ENCODE measurements around the gene MAGI2. TPM values are rescaled to one million over a fixed set of nuclear protein-coding genes. Genes with fewer than 3 reads are reported as not detected.

Gene MAGI2
- total RNA-seq, 1 experiment from 2014 or later = 0.07 TPM

DNA sequence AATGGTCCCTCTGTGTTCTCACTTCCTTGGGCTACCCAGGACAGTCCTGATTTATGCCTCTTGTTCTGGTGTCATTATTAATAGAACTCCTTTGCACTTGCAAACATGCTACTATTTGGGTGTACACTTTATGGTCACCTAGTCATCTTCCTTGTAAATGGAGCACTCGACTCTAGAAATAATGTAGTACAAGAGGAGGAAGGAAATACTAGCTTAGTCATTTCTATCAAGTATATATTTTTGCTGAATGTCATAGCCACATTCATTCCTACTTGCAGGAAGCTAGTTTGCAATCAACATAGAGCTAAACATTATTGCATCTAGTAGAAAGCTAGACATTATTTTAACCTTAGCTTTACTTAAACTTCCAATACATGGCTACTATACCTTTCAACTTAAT lies 335.3 kb downstream of the MAGI2 start:
- Mint-ChIP-seq H3K9me3 (ENCODE audit: unreplicated experiment) (no peaks in the 10 kb centered on the region), H3K4me1 (ENCODE audit: insufficient read depth, unreplicated experiment) (no peaks in the 10 kb centered on the region), H3K27me3 (ENCODE audit: insufficient read depth, unreplicated experiment) (peaks cover 78% of the 10 kb centered on the region), H3K27ac (ENCODE audit: low read depth, unreplicated experiment) (no peak overlapping the region), H3K4me3 (ENCODE audit: unreplicated experiment) (no peak overlapping the region), H3K36me3 (ENCODE audit: insufficient read depth, unreplicated experiment) (no peaks in the 10 kb centered on the region)
- CTCF ChIA-PET = interaction anchor here (0.6 kb wide), 1 partner anchor 1098 kb away, joined by 4 read pairs; no protein-coding TSS in a partner anchor
- TF ChIP-seq, protein P1, sequence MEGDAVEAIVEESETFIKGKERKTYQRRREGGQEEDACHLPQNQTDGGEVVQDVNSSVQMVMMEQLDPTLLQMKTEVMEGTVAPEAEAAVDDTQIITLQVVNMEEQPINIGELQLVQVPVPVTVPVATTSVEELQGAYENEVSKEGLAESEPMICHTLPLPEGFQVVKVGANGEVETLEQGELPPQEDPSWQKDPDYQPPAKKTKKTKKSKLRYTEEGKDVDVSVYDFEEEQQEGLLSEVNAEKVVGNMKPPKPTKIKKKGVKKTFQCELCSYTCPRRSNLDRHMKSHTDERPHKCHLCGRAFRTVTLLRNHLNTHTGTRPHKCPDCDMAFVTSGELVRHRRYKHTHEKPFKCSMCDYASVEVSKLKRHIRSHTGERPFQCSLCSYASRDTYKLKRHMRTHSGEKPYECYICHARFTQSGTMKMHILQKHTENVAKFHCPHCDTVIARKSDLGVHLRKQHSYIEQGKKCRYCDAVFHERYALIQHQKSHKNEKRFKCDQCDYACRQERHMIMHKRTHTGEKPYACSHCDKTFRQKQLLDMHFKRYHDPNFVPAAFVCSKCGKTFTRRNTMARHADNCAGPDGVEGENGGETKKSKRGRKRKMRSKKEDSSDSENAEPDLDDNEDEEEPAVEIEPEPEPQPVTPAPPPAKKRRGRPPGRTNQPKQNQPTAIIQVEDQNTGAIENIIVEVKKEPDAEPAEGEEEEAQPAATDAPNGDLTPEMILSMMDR (IDR thresholded peaks at IDR 0.05; ENCODE audit: unreplicated experiment) = no peak
- no TSS peak for BruUV-seq (replicated peaks)
- intact Hi-C loops (cut with micrococcal nuclease) = no loop called here
- POLR2A ChIA-PET = interaction anchor here (0.6 kb wide), 1 partner anchor 83 kb away, joined by 3 read pairs; no protein-coding TSS in a partner anchor
- DNase-seq (ENCODE audit: unreplicated experiment) = no peak

DNA sequence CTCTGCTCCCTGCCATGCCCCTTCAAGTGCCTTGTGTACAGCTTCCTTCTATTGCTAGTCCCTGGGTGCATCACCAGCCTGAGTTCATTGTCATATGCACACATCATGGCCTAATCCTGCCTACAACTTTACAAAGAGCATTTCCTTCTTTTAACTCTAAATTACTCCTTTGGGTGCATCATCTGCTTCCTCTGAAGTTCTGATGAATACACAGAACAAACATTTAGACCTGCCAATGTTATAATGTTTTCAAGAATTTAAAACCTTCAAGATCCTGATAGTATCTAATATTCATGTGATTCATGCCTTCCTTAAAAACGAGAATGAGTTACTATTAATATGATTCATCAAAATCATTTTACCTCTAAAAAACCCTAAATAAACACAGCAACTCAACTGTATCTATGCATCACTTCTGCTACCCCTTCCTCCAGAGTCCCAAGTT lies 357.1 kb downstream of the MAGI2 start:
- no peak for DNase-seq (ENCODE audit: unreplicated experiment)
- no peaks in the 10 kb centered on the region for H3K9me3 Mint-ChIP-seq (ENCODE audit: unreplicated experiment)

DNA sequence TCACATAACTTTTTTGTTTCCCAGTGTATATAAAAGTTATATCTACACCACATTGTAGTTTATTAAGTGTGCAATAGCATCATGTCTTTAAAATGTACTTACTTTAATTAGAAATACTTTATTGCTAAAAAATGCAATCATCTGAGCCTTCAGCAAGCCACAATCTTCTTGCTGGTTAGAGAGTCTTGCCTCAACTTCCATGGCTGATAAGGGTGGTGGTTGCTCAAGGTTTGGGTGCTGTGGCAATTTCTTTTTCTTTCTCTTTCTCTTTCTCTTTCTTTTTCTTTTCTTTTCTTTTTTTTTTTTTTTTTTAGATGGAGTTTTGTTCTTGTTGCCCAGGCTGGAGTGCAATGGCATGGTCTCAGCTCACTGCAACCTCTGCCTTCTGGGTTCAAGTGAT lies 360.0 kb downstream of the MAGI2 start:
- intact Hi-C loops (cut with micrococcal nuclease) = no loop called here
- no peak for DNase-seq (ENCODE audit: unreplicated experiment)
- no peak overlapping the region for H3K27ac Mint-ChIP-seq (ENCODE audit: low read depth, unreplicated experiment)
- no peaks in the 10 kb centered on the region for H3K9me3 Mint-ChIP-seq (ENCODE audit: unreplicated experiment)
- H3K4me3 Mint-ChIP-seq (ENCODE audit: unreplicated experiment) = no peak overlapping the region
- CTCF ChIA-PET = no interaction called here
- no peaks in the 10 kb centered on the region for H3K4me1 Mint-ChIP-seq (ENCODE audit: insufficient read depth, unreplicated experiment)
- no TSS peak for BruUV-seq (replicated peaks)
- POLR2A ChIA-PET = no interaction called here
- no peaks in the 10 kb centered on the region for H3K27me3 Mint-ChIP-seq (ENCODE audit: insufficient read depth, unreplicated experiment)
- no peaks in the 10 kb centered on the region for H3K36me3 Mint-ChIP-seq (ENCODE audit: insufficient read depth, unreplicated experiment)
- TF ChIP-seq, protein P1 (IDR thresholded peaks at IDR 0.05; ENCODE audit: unreplicated experiment) = no peak

More for the DNA sequence above, 357.1 kb downstream of the MAGI2 start:
- no peak overlapping the region for H3K27ac Mint-ChIP-seq (ENCODE audit: low read depth, unreplicated experiment)
- ChIA-PET CTCF (no interaction called here), POLR2A (no interaction called here)
- H3K4me1 Mint-ChIP-seq (ENCODE audit: insufficient read depth, unreplicated experiment) = no peaks in the 10 kb centered on the region
- peaks cover 11% of the 10 kb centered on the region for H3K27me3 Mint-ChIP-seq (ENCODE audit: insufficient read depth, unreplicated experiment)
- intact Hi-C loops (cut with micrococcal nuclease) = no loop called here
- TF ChIP-seq, protein P1 (IDR thresholded peaks at IDR 0.05; ENCODE audit: unreplicated experiment) = no peak
- BruUV-seq (replicated peaks) = no TSS peak
- H3K36me3 Mint-ChIP-seq (ENCODE audit: insufficient read depth, unreplicated experiment) = no peaks in the 10 kb centered on the region
- H3K4me3 Mint-ChIP-seq (ENCODE audit: unreplicated experiment) = no peak overlapping the region

DNA sequence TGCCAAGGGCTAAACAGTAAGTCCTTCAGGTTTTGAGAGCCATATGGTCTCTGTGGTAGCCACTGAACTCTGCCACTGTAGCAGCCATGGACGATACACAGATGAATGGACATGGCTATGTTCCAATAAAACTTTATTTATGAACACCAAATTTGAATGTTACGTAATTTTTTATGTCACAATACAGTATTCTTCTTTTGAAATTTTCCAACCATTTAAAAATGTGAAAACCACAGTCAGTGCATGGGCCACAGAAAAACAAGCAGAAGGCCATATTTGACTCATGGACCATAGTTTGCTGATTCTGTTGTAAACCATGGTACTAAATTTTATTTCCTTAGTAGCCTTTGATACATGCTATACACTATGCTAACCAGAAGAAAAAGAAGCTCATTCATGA lies 361.8 kb downstream of the MAGI2 start:
- ChIA-PET POLR2A (no interaction called here), CTCF (interaction anchor here (0.8 kb wide), 1 partner anchor 503 kb away, joined by 3 read pairs; no protein-coding TSS in a partner anchor)
- Mint-ChIP-seq H3K9me3 (ENCODE audit: unreplicated experiment) (no peaks in the 10 kb centered on the region), H3K4me3 (ENCODE audit: unreplicated experiment) (no peak overlapping the region), H3K4me1 (ENCODE audit: insufficient read depth, unreplicated experiment) (no peaks in the 10 kb centered on the region), H3K27me3 (ENCODE audit: insufficient read depth, unreplicated experiment) (no peaks in the 10 kb centered on the region), H3K27ac (ENCODE audit: low read depth, unreplicated experiment) (no peak overlapping the region), H3K36me3 (ENCODE audit: insufficient read depth, unreplicated experiment) (no peaks in the 10 kb centered on the region)
- TF ChIP-seq, protein P1 (IDR thresholded peaks at IDR 0.05; ENCODE audit: unreplicated experiment) = no peak
- intact Hi-C loops (cut with micrococcal nuclease) = no loop called here
- DNase-seq (ENCODE audit: unreplicated experiment) = no peak
- BruUV-seq (replicated peaks) = no TSS peak

Measured in MCF 10A (cell line).